ENCODE data around the gene ACD.
"Not testable (repeated sequence)": the region's sequence is repeated elsewhere in the genome, so short reads cannot be mapped to it uniquely, and the experiment has no call there.

The ACD gene

DNA sequence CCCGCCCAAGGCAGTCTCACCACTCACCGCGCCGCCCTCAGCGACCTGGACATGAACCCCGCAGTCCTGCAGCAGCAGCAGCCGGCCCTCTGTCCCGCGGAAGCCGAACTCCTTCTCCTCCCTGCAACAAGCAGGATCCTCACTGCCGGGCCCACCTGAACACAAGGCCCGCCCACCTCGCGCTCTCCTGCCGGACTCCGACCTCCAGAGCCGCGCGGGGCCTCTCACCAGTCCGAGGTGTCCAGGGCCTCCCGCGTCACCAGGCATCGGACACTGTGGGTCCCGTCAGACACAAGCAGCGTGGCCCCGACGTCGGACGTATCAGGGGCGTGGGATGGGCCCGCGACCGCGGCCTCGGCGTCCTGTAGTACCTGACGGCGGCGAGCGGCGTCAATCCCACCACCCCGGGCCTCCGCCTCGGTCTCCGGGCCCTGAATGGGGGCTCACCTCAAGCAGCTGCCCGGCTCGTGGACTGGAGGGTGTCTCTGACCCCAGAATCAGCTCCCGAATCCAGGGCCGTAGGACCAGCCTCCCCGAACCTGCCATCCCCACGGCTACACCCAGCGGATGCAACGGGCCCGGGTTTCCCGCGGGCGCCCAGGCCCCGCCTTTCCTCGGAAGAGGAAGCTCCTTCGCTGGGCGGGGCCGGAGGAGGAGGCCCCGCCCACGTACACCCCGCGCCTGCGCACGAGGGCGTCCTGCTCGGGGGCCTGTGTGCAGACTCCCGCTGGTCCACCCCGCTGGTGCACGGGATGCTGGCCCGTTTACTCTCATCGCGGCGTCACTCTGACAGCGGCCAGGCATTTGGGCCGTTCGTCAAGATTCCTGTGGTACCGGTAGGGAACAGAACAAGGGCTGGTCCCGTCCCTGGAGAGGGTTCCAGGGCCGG is at the start of gene ACD:
ACD (minus strand) TSS at position 586 of the 889 bp plus-strand sequence; CDS start at position 546, 40 bp downstream.
- peak; percentile 87 to 92 (median 89) for DNase-seq (ENCODE audit: low read depth in 4 of 4, low spot score in 1 of 4)

DNA sequence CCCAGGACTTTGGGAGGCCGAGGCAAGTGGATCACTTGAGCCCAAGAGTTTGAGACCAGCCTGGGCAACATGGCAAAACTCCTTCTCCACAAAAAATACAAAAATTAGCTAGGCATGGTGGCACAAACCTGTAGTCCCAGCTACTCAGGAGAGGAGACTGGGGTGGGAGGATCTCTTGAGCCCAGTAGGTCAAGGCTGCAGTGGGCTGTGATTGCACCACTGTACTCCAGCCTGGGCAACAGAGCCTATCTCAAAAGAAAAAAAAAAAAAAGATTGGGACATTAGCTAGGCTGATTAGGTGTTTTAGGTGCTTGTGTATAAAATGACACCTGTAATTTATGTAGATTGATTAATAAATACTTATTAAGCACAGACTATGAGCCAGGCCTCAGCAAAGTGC is 49.0 kb upstream of the ACD start:
- DNase-seq (ENCODE audit: low read depth in 4 of 4, low spot score in 1 of 4) = no peak

GRCh38 chr16:67708368-67708771 is 48.3 kb upstream of the ACD start:
- no peak for DNase-seq (ENCODE audit: low read depth in 4 of 4, low spot score in 1 of 4)

DNA sequence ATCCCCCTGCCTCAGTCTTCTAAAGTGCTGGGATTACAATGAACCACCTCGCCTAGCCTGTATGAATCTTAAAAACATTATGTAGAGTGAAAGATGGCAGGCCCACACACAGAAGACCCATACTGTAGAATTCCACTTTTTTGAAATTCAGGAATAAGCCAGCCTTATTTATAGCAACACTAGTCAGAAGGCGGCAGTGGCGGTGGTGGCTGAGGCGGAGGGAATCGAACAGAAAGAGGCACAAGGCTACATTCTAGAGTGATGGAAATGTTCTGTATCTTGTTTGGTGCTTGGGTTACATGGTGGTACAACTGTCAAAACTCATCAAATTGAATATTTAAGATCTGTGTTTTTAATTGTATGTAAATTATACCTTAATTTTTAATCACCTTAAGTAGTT is 47.7 kb upstream of the ACD start:
- no peak for DNase-seq (ENCODE audit: low read depth in 4 of 4, low spot score in 1 of 4)

DNA sequence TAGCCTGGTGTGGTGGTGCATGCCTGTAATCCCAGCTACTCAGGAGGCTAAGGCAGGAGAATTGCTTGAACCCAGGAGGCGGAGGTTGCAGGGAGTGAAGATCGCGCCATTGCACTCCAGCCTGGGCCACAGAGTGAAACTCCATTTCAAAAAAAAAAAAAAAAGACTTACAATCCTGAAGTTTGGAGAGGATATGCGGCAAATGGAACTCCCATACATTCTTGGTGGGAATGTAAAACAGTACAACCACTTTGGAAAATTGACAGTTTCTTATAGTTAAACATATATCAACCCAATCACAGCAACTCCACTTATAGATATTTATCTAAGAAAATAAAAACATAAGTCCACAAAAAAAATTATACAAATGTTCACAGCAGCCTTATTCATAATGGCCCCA is 47.1 kb upstream of the ACD start:
- no peak for DNase-seq (ENCODE audit: low read depth in 4 of 4, low spot score in 1 of 4)

- no peak for DNase-seq (ENCODE audit: low read depth in 4 of 4, low spot score in 1 of 4)
These were observed 44.0 kb upstream of the ACD start for GRCh38 chr16:67704110-67704509.

- no peak for DNase-seq (ENCODE audit: low read depth in 4 of 4, low spot score in 1 of 4)
These were observed 43.6 kb upstream of the ACD start for GRCh38 chr16:67703626-67704025.

DNA sequence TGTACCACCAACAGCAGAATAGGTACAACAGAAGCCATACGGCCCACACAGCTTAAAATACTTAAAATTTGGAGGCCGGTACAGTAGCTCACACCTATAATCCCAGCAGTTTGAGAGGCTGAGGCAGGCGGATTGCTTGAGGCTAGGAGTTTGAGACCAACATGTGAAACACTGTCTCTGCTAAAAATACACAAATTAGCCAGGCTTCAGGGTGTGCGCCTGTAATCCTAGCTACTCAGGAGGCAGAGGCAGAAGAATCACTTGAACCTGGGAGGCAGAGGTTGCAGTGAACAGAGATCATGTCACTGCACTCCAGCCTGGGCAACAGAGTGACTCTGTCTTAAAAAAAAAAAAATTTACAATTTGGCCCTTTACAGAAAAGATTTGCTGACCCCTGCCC is 42.1 kb upstream of the ACD start:
- DNase-seq (ENCODE audit: low read depth in 4 of 4, low spot score in 1 of 4) = no peak

GRCh38 chr16:67701420-67701819 is 41.4 kb upstream of the ACD start:
- DNase-seq (ENCODE audit: low read depth in 4 of 4, low spot score in 1 of 4) = no peak

DNA sequence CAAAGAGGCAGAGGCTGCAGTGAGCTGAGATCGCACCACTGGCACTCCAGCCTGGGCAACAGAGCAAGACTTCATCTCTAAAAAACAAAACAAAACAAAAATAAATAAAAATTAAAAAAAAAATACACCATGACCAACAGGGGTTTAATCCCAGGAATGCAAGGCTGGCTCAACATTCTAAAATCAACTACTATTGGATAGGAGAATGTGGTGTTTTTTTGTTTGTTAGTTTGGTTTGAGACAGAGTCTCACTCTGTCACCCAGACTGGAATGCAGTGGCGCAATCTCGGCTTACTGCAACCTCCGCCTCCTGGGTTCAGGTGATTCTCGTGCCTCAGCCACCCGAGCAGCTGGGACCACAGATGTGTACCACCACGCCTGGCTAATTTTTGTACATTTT is 39.2 kb upstream of the ACD start:
- DNase-seq (ENCODE audit: low read depth in 4 of 4, low spot score in 1 of 4) = no peak

DNA sequence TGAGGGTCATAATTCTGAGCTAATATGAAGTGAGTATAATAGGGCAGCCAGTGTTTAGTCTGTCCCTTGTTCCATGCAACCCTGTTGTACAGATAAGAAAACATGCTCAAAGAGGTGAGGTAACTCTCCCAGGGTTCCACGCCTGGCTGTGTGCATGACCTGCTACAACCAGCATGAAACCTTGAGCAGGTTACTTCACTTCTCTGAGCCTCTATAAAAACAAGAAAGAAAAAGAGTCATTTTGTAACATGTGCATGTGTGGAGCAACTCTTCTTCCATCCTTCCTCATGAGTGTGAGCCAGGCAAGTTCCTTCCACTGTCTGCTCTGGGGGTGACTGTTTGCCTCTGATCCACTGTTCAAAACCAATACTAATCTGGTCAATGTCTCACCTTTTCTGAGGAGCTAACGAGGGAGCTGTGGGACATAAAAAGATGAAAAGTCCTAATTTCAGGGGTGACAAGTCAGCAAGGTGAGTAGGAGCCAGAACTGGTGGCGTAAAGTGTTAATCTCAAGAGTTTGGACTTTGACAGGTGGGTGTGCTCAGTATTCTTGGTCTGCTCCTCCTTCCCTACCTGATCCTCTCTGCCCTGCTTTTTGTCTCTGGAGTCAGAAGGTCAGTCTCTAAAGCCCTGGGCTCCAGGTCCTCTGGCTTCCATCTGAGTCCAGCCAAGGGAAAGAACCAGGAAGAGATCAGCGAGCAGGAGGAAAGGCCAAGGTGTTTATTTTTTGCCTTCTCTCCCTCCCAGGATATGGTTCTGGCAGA is 37.5 kb upstream of the ACD start:
- DNase-seq (ENCODE audit: low read depth in 4 of 4, low spot score in 1 of 4) = no peak

DNA sequence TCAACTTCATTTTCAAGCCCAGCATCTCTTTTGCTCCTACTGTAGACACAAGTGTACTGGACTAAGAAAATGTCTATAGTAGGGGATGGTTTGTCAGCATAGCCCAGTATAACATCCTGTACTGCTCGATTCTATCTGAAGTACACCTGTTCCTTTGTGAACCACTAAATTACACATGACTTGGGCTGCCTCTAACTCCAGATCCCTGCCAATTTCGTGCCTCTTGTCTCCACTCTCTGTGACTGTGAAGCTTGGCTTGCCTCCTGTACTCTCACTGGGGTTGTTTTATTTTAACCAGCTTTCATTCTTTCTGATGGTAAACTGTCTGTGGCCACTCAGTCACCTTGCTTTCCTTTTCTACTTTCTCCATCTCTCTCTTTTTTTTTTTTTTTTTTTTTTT is 34.6 kb upstream of the ACD start:
- no peak for DNase-seq (ENCODE audit: low read depth in 4 of 4, low spot score in 1 of 4)

- DNase-seq (ENCODE audit: low read depth in 4 of 4, low spot score in 1 of 4) = not testable (repeated sequence)
These were observed 33.6 kb upstream of the ACD start for GRCh38 chr16:67693517-67694285.

DNA sequence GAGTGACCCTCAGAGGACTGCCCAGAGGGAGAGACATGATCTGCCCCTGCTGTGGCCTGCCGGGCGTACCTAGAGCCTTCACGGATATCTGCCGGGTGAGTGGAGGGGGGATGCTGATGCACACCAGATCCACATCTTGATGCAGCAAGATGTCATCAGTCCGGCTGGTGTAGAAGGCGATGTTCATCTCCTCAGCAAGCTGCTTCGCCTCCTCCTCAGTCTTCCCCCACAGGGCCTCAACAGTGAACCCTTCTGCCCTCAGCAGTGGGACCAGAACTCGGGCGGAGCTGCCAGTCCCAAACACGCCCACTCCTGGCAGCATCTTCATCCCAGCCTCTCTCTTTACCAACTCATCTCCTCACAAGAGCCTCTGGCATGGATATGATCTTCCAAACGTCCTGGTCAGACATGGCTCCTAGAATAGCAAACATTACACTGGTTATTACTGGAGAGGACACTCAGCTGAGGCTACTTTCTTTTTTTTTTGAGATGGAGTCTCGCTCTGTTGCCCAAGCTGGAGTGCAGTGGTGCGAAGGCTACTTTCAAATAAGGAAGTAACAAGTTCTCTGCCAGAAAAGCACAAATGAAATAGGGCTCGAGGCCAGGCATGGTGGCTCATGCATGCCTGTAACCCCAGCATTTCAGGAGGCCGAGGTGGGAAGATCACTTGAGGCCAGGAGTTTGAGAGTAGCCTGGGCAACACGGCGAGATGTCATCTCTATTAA is 25.5 kb upstream of the ACD start:
- no peak for DNase-seq (ENCODE audit: low read depth in 4 of 4, low spot score in 1 of 4)

DNA sequence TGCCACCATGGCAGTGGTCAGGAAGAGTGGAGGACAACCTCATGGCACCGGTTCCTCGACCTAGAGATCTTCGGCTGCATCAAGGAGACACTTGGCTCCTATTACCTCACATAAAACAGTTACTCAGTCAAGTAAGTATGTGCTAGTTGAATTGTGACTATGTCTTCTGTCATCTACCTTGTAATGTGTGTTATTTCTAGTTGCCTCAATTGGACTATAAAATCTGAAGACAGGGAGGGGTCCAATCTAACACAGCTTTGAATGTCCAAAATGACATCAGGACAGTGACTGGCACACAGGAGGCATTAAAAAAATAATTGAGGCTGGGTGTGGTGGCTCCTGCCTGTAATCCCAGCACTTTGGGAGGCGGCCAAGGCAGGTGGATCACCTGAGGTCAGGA is 23.7 kb upstream of the ACD start:
- DNase-seq (ENCODE audit: low read depth in 4 of 4, low spot score in 1 of 4) = no peak

- DNase-seq (ENCODE audit: low read depth in 4 of 4, low spot score in 1 of 4) = no peak
These were observed 20.2 kb upstream of the ACD start for GRCh38 chr16:67679935-67680897.

DNA sequence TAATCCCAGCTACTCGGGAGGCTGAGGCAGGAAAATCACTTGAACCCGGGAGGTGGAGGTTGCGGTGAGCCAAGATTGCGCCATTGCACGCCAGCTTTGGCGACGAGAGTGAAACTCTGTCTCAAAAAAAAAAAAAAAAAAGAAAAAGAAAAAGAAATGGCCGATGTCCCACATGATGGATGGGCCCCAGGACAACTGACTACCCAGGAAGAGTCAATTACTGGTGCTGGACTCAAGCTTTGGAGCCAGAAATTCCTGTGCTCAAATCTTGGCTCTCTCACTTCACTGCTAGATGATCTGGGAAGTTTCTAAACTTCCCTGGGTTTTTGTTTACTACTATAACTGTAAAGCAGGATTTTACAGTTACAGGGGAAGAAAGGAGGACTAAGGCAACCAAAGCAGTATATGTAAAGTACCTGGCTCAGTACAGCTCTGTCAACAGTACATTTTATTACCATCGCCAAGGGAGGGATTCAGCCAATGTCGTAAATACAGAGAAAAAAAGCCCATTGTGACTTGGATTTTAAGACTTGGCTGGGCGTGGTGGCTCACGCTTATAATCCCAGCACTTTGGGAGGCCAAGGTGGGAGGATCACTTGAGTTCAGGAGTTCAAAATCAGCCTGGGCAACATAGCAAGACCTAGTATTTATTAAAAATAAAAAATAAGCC is 18.4 kb upstream of the ACD start:
- DNase-seq (ENCODE audit: low read depth in 4 of 4, low spot score in 1 of 4) = no peak

DNA sequence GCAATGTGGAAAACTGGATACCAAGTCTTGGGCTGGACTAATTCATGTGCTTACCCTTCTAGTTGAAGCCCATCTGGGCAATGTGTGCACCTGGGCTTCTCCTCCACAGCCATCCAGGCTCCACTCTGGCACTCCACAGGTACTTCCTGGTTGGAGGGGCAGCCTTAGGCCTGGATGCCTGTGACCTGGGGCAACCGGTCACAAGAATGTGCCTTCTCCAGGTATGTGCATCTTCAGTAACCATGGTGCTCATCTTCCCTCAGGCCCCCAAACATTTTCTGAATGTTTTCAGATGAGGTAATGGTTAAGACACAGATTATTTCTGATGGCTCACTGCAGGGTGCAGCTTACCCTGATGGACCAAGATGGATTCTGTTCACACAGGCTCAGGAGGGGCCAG is 17.7 kb upstream of the ACD start:
- no peak for DNase-seq (ENCODE audit: low read depth in 4 of 4, low spot score in 1 of 4)

DNA sequence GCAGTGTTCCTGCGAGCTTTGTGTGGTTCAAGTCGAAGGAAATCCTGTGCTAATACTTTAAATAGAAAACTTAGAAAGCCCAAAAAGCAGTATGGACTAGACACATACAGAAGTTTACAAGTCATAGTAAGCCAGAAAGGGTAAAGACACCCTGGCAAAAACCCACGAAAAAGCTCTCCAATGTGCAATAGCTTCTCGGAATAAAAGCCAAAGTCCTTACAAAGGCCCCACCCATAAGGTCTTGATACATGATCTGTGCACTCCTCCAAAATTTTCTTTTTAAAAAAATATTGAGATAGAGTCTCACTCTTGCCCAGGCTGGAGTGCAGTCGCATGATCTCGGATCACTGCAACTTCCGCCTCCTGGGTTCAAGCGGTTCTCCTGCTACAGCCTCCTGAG is 16.9 kb upstream of the ACD start:
- DNase-seq (ENCODE audit: low read depth in 4 of 4, low spot score in 1 of 4) = no peak

All from stimulated activated CD4-positive, alpha-beta T cell treated with anti-CD3 and anti-CD28 coated beads, Interleukin-1b, Interleukin-23, amount 100 ng/mL, for 24 hours (primary cell).